ENCODE results near the gene HAND2.

HAND2 gene

GRCh38 chr4:173500841-173501591 lies 29.0 kb downstream of the HAND2 start:
- no peak for DNase-seq

GRCh38 chr4:173499658-173500535 lies 30.1 kb downstream of the HAND2 start:
- no peak for DNase-seq

- DNase-seq = no peak
Measured at GRCh38 chr4:173498771-173499170, 31.3 kb downstream of the HAND2 start.

GRCh38 chr4:173498023-173498422 lies 32.0 kb downstream of the HAND2 start:
- no peak for DNase-seq

- DNase-seq = peak; percentile 22
Measured at GRCh38 chr4:173494013-173494970, 35.7 kb downstream of the HAND2 start.

GRCh38 chr4:173493041-173493440 lies 37.0 kb downstream of the HAND2 start:
- DNase-seq = no peak

- no peak for DNase-seq
Measured at GRCh38 chr4:173492315-173492714, 37.7 kb downstream of the HAND2 start.

GRCh38 chr4:173490817-173491528 lies 39.1 kb downstream of the HAND2 start:
- no peak for DNase-seq

GRCh38 chr4:173490256-173490655 lies 39.8 kb downstream of the HAND2 start:
- DNase-seq = no peak

- no peak for DNase-seq
Measured at GRCh38 chr4:173489514-173489913, 40.5 kb downstream of the HAND2 start.

GRCh38 chr4:173488656-173489055 lies 41.4 kb downstream of the HAND2 start:
- no peak for DNase-seq

- DNase-seq = no peak
Measured at GRCh38 chr4:173488074-173488473, 42.0 kb downstream of the HAND2 start.

- DNase-seq = no peak
Measured at GRCh38 chr4:173486714-173487392, 43.2 kb downstream of the HAND2 start.

- no peak for DNase-seq
Measured at GRCh38 chr4:173485164-173485563, 44.9 kb downstream of the HAND2 start.

GRCh38 chr4:173482330-173482931 lies 47.6 kb downstream of the HAND2 start:
- DNase-seq = no peak

- DNase-seq = no peak
Measured at GRCh38 chr4:173478913-173479283, 51.1 kb downstream of the HAND2 start.

- DNase-seq = no peak
Measured at GRCh38 chr4:173478201-173478912, 51.7 kb downstream of the HAND2 start.

- no peak for DNase-seq
Measured at GRCh38 chr4:173477016-173477415, 53.0 kb downstream of the HAND2 start.

All from stimulated activated naive CD4-positive, alpha-beta T cell treated with Interleukin-2 at 50 U/mL for 16 hours (primary cell).